Right lobe of liver (tissue), 6 donors: ENCODE results near the gene BHLHE41. TPM values are rescaled to one million over a fixed set of nuclear protein-coding genes. Genes with fewer than 3 reads are reported as not detected.

Experiments used
- ATAC-seq, 4 donors: fragments of 200-7000 bp; cut with Tn5 transposase; one replicate each; pipeline ENCODE4 v1.9.1; 2020; ENCODE audit warnings: mild to moderate bottlenecking in 4 of 4, moderate library complexity in 4 of 4
- DNase-seq, 3 donors: peaks; one replicate each; pipeline ENCODE4 v3.0.0-alpha.2; 2020
- H3K27ac ChIP-seq, 3 donors: fragments of 200-600 bp; one replicate each; pipeline ENCODE4 v1.8.0; 2022
- H3K27me3 ChIP-seq, 2 donors: fragments of 200-600 bp; one replicate each; pipeline ENCODE4 v1.8.0; 2022
- H3K36me3 ChIP-seq, 4 donors: fragments of 200-600 bp; sonication (generic) in 1 of 4; one replicate each; pipeline versions ENCODE4 v1.5.1 to v1.8.0; 2017 to 2022; ENCODE audit warnings: control low read depth in 1 of 4
- H3K4me1 ChIP-seq, 4 donors: fragments of 200-600 bp; sonication (generic) in 1 of 4; one replicate each; pipeline versions ENCODE4 v1.5.1 to v1.8.0; 2017 to 2022; ENCODE audit warnings: control low read depth in 1 of 4
- H3K4me3 ChIP-seq, 3 donors: fragments of 200-600 bp; one replicate each; pipeline ENCODE4 v1.8.0; 2022
- H3K9me3 ChIP-seq, 4 donors: fragments of 200-600 bp; sonication (generic) in 1 of 4; one replicate each; pipeline versions ENCODE4 v1.5.1 to v1.8.0; 2017 to 2022; ENCODE audit warnings: control low read depth in 1 of 4
- CTCF ChIP-seq, 4 donors: fragments of 200-600 bp in 3 of 4; fragments of 450-650 bp in 1 of 4; IDR thresholded peaks; one replicate each; pipeline versions ENCODE4 v1.5.1 to v1.8.0; 2016 to 2022; ENCODE audit warnings: antibody characterized with exemption in 4 of 4, mild to moderate bottlenecking in 2 of 4
- POLR2A ChIP-seq: fragments of 450-650 bp; IDR thresholded peaks from one replicate; pipeline ENCODE4 v1.6.1; 2017; ENCODE audit warnings: antibody characterized with exemption, mild to moderate bottlenecking
- WGBS: methylation state at CpG from one replicate; pipeline ENCODE4 v1.1.6; 2018; ENCODE audit warnings: low coverage, low lambda C conversion rate; ENCODE audit not compliant: insufficient coverage; ENCODE audit errors: missing lambda C conversion rate; 5-methylcytosine and 5-hydroxymethylcytosine counted together
- intact Hi-C, 2 donors: fragments of 100-400 bp; cut with DNase I; formaldehyde crosslinking; loops; one replicate each; pipeline versions ENCODE4 v1.11.2 to v1.14.1; 2022
- total RNA-seq, 6 experiments: library from RNA; depleted of rRNA in 2 of 6; stranded (reverse); fragments of >200 nt in 2 of 6; fragmentation: NEBNext Ultra II Directional in 3 of 6; extraction: Animal tissue kit (Norgen Biotek cat#: 25700) in 3 of 6; gene quantifications; one replicate each; pipeline versions ENCODE4 v1.1.0 to v1.2.4, GENCODE V29; 2016 to 2023
- donor health status: DM: no; HTN: yes; CAD: no.
- donor health status: DM: no; HTN: no; CAD: no.
- donor health status: DM: no; HTN: no; CAD: no.
- donor health status: DM: no; HTN: yes; CAD: no.
- donor health status: DM: no; HTN: yes; CAD: no.

BHLHE41 gene
- total RNA-seq, 6 experiments from 2014 or later: 0.43 to 1.3 (median 0.84) TPM

- H3K36me3 ChIP-seq: no peaks in the 10 kb centered on the region
- no peaks in the 10 kb centered on the region for H3K27me3 ChIP-seq
- no peak for DNase-seq
- no peak overlapping the region for H3K4me3 ChIP-seq
- intact Hi-C loops: no loop called here
- no peaks in the 10 kb centered on the region for H3K4me1 ChIP-seq
- 47% methylated on average over 17 of the region's 17 CpGs for WGBS
- TF ChIP-seq CTCF (IDR thresholded peaks at IDR 0.05) (no peak), POLR2A (no peak)
- ATAC-seq: peak in 1 of 4 donors; percentile 14
- no peak overlapping the region for H3K27ac ChIP-seq
- no peaks in the 10 kb centered on the region for H3K9me3 ChIP-seq
Measured at GRCh38 chr12:26156201-26156871, 31.5 kb upstream of the BHLHE41 start.

GRCh38 chr12:26153421-26154154 is 28.8 kb upstream of the BHLHE41 start:
- Histone ChIP-seq H3K4me1 (no peaks in the 10 kb centered on the region), H3K27ac (no peak overlapping the region), H3K4me3 (no peak overlapping the region), H3K36me3 (no peaks in the 10 kb centered on the region), H3K9me3 (no peaks in the 10 kb centered on the region), H3K27me3 (no peaks in the 10 kb centered on the region)
- WGBS: 40% methylated on average over 5 of the region's 5 CpGs
- TF ChIP-seq POLR2A (no peak), CTCF (IDR thresholded peaks at IDR 0.05) (no peak)
- intact Hi-C loops: no loop called here
- DNase-seq (no peak), ATAC-seq (peak in 1 of 4 donors; percentile 87)

- no peak overlapping the region for H3K4me3 ChIP-seq
Measured at GRCh38 chr12:26152507-26153102, 27.8 kb upstream of the BHLHE41 start.

More at GRCh38 chr12:26152507-26153102, 27.8 kb upstream of the BHLHE41 start:
- Histone ChIP-seq H3K9me3 (no peaks in the 10 kb centered on the region), H3K27me3 (no peaks in the 10 kb centered on the region), H3K36me3 (no peaks in the 10 kb centered on the region), H3K4me1 (no peaks in the 10 kb centered on the region), H3K27ac (no peak overlapping the region)
- TF ChIP-seq POLR2A (no peak), CTCF (IDR thresholded peaks at IDR 0.05) (no peak)
- intact Hi-C loops: no loop called here
- ATAC-seq: no peak
- 60% methylated on average over 2 of the region's 2 CpGs for WGBS
- DNase-seq: no peak
